ENCODE measurements around the gene NRXN3.
"Not testable (repeated sequence)": the region's sequence is repeated elsewhere in the genome, so short reads cannot be mapped to it uniquely, and the experiment has no call there.

The NRXN3 gene

GRCh38 chr14:78487573-78487972 is 317.4 kb downstream of the NRXN3 start:
- DNase-seq (ENCODE audit: low read depth), result not testable (repeated sequence)

- no peak for DNase-seq (ENCODE audit: low read depth)
Measured at GRCh38 chr14:78488938-78489337, 318.8 kb downstream of the NRXN3 start.

GRCh38 chr14:78491048-78491447 is 320.9 kb downstream of the NRXN3 start:
- DNase-seq (ENCODE audit: low read depth), result no peak

GRCh38 chr14:78498062-78498595 is 328.0 kb downstream of the NRXN3 start:
- no peak for DNase-seq (ENCODE audit: low read depth)

GRCh38 chr14:78501909-78502308 is 331.7 kb downstream of the NRXN3 start:
- no peak for DNase-seq (ENCODE audit: low read depth)

GRCh38 chr14:78508023-78508422 is 337.9 kb downstream of the NRXN3 start:
- DNase-seq (ENCODE audit: low read depth), result no peak

GRCh38 chr14:78509516-78509915 is 339.3 kb downstream of the NRXN3 start:
- no peak for DNase-seq (ENCODE audit: low read depth)

GRCh38 chr14:78512021-78512420 is 341.8 kb downstream of the NRXN3 start:
- DNase-seq (ENCODE audit: low read depth), result no peak

GRCh38 chr14:78519863-78520262 is 349.7 kb downstream of the NRXN3 start:
- no peak for DNase-seq (ENCODE audit: low read depth)

GRCh38 chr14:78524196-78524595 is 354.0 kb downstream of the NRXN3 start:
- DNase-seq (ENCODE audit: low read depth), result no peak

GRCh38 chr14:78524766-78525165 is 354.6 kb downstream of the NRXN3 start:
- DNase-seq (ENCODE audit: low read depth), result no peak

- no peak for DNase-seq (ENCODE audit: low read depth)
Measured at GRCh38 chr14:78530078-78530477, 359.9 kb downstream of the NRXN3 start.

- DNase-seq (ENCODE audit: low read depth), result no peak
Measured at GRCh38 chr14:78534141-78534540, 364.0 kb downstream of the NRXN3 start.

GRCh38 chr14:78535041-78535440 is 364.9 kb downstream of the NRXN3 start:
- no peak for DNase-seq (ENCODE audit: low read depth)

- not testable (repeated sequence) for DNase-seq (ENCODE audit: low read depth)
Measured at GRCh38 chr14:78541788-78542187, 371.6 kb downstream of the NRXN3 start.

- no peak for DNase-seq (ENCODE audit: low read depth)
Measured at GRCh38 chr14:78543433-78543832, 373.3 kb downstream of the NRXN3 start.

- no peak for DNase-seq (ENCODE audit: low read depth)
Measured at GRCh38 chr14:78561074-78561473, 390.9 kb downstream of the NRXN3 start.

- peak; percentile 42 for DNase-seq (ENCODE audit: low read depth)
Measured at GRCh38 chr14:78566026-78566858, 396.1 kb downstream of the NRXN3 start.

GRCh38 chr14:78566859-78567172 is 396.6 kb downstream of the NRXN3 start:
- no peak for DNase-seq (ENCODE audit: low read depth)

- DNase-seq (ENCODE audit: low read depth), result no peak
Measured at GRCh38 chr14:78567343-78567742, 397.2 kb downstream of the NRXN3 start.

GRCh38 chr14:78573736-78574135 is 403.6 kb downstream of the NRXN3 start:
- not testable (repeated sequence) for DNase-seq (ENCODE audit: low read depth)

GRCh38 chr14:78576437-78577166 is 406.4 kb downstream of the NRXN3 start:
- DNase-seq (ENCODE audit: low read depth), result no peak

GRCh38 chr14:78581229-78581628 is 411.1 kb downstream of the NRXN3 start:
- no peak for DNase-seq (ENCODE audit: low read depth)
